Neural crest cell (in vitro differentiated cells): ENCODE data around the gene CD72. TPM values are rescaled to one million over a fixed set of nuclear protein-coding genes. Genes with fewer than 3 reads are reported as not detected.
"Not testable (repeated sequence)": the region's sequence is repeated elsewhere in the genome, so short reads cannot be mapped to it uniquely, and the experiment has no call there.

ENCODE experiments used
- DNase-seq: peaks from one replicate; pipeline ENCODE4 v3.0.0; 2021; ENCODE audit warnings: low read depth, mixed read lengths, low spot score
- H3K27ac Mint-ChIP-seq: one replicate; pipeline ENCODE4 v1.8.0; 2021; ENCODE audit warnings: mild to moderate bottlenecking, mixed read lengths; ENCODE audit not compliant: unreplicated experiment
- H3K27me3 Mint-ChIP-seq: 2 replicates; pipeline ENCODE4 v1.8.0; 2021; ENCODE audit warnings: low read depth, mild to moderate bottlenecking, mixed read lengths
- H3K36me3 Mint-ChIP-seq: 2 replicates; pipeline ENCODE4 v1.8.0; 2021; ENCODE audit warnings: low read depth, mild to moderate bottlenecking, mixed read lengths
- H3K4me1 Mint-ChIP-seq: 2 replicates; pipeline ENCODE4 v1.8.0; 2021; ENCODE audit warnings: mixed read lengths
- H3K4me3 Mint-ChIP-seq: one replicate; pipeline ENCODE4 v1.8.0; 2021; ENCODE audit warnings: mild to moderate bottlenecking, mixed read lengths
- H3K9me3 Mint-ChIP-seq: 2 replicates; pipeline ENCODE4 v1.8.0; 2021; ENCODE audit warnings: mixed read lengths
- total RNA-seq: library from RNA; stranded (reverse); gene quantifications from 2 replicates; pipeline ENCODE4 v1.2.1, GENCODE V29; 2021
- TF ChIP-seq, protein P1 (sequence below): fragments of 200-600 bp; sonication (generic); conservative IDR thresholded peaks from 2 replicates; pipeline ENCODE4 v1.5.0; 2021; ENCODE audit warnings: antibody characterized with exemption, mild to moderate bottlenecking

Gene CD72
- total RNA-seq, 1 donor from 2014 or later: 1.4 TPM

GRCh38 chr9:35636877-35637246 is 18.6 kb upstream of the CD72 start:
- H3K4me1 Mint-ChIP-seq, H3K27ac Mint-ChIP-seq, H3K4me3 Mint-ChIP-seq, DNase-seq, H3K27me3 Mint-ChIP-seq, H3K9me3 Mint-ChIP-seq: not testable (repeated sequence)
- H3K36me3 Mint-ChIP-seq: peaks cover 12% of the 10 kb centered on the region

- TF ChIP-seq, protein P1, sequence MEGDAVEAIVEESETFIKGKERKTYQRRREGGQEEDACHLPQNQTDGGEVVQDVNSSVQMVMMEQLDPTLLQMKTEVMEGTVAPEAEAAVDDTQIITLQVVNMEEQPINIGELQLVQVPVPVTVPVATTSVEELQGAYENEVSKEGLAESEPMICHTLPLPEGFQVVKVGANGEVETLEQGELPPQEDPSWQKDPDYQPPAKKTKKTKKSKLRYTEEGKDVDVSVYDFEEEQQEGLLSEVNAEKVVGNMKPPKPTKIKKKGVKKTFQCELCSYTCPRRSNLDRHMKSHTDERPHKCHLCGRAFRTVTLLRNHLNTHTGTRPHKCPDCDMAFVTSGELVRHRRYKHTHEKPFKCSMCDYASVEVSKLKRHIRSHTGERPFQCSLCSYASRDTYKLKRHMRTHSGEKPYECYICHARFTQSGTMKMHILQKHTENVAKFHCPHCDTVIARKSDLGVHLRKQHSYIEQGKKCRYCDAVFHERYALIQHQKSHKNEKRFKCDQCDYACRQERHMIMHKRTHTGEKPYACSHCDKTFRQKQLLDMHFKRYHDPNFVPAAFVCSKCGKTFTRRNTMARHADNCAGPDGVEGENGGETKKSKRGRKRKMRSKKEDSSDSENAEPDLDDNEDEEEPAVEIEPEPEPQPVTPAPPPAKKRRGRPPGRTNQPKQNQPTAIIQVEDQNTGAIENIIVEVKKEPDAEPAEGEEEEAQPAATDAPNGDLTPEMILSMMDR: no peak
- Mint-ChIP-seq H3K4me3 (no peak overlapping the region), H3K27me3 (peaks cover 2% of the 10 kb centered on the region), H3K36me3 (peaks cover 7% of the 10 kb centered on the region), H3K4me1 (no peaks in the 10 kb centered on the region), H3K27ac (no peak overlapping the region), H3K9me3 (no peaks in the 10 kb centered on the region)
- no peak for DNase-seq
Measured at GRCh38 chr9:35636135-35636876, 18.1 kb upstream of the CD72 start.

DNA sequence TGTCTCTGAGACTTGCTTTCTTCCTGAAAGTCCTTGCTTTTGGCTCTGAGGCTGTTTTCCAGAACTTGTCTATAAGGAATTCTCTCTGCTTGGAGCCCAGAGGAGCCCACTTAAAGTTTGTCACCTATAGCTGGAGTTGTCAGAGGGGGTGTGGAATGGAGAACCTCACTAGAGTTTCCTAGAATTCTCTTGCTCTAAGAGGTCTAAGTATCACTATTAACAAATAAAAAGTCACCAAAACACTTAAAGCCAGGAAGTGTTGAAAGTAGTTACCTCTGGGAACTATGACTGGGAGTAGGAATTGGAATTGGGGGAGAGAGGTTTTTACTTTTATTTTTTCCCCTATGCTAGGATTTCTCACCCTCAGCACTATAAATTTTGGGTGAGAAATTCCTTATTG is 17.5 kb upstream of the CD72 start:
- TF ChIP-seq, protein P1: no peak
- H3K27ac Mint-ChIP-seq: no peak overlapping the region
- no peak overlapping the region for H3K4me3 Mint-ChIP-seq
- H3K9me3 Mint-ChIP-seq: no peaks in the 10 kb centered on the region
- H3K4me1 Mint-ChIP-seq: no peaks in the 10 kb centered on the region
- H3K27me3 Mint-ChIP-seq: peaks cover 2% of the 10 kb centered on the region
- DNase-seq: no peak
- peaks cover 4% of the 10 kb centered on the region for H3K36me3 Mint-ChIP-seq

GRCh38 chr9:35629597-35629996 is 11.4 kb upstream of the CD72 start:
- TF ChIP-seq, protein P1: no peak
- no peak overlapping the region for H3K4me3 Mint-ChIP-seq
- no peaks in the 10 kb centered on the region for H3K27me3 Mint-ChIP-seq
- H3K36me3 Mint-ChIP-seq: no peaks in the 10 kb centered on the region
- H3K27ac Mint-ChIP-seq: no peak overlapping the region
- DNase-seq: no peak
- no peaks in the 10 kb centered on the region for H3K9me3 Mint-ChIP-seq
- H3K4me1 Mint-ChIP-seq: no peaks in the 10 kb centered on the region

GRCh38 chr9:35628389-35628991 is 10.3 kb upstream of the CD72 start:
- Mint-ChIP-seq H3K27ac (no peak overlapping the region), H3K4me3 (no peak overlapping the region), H3K9me3 (no peaks in the 10 kb centered on the region), H3K36me3 (no peaks in the 10 kb centered on the region), H3K4me1 (no peaks in the 10 kb centered on the region), H3K27me3 (no peaks in the 10 kb centered on the region)
- TF ChIP-seq, protein P1: no peak
- no peak for DNase-seq

DNA sequence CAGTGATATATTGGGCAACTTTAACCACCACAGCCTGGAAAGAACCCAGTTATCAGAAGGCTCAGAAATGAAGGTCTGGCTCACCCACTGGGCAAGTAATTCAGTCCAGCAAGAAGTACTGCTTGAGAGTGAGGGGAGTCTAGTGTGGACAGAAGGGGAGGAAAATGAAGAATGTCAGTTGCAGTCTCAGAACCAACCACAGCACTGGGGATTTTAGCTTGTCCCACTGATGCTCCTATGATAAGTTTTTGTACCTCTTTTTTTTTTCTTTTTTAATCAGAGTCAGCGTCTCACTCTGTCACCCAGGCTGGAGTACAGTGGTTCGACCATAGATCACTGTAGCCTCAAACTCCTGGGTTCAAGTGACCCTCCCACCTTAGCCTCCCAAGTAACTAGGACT is 9.4 kb upstream of the CD72 start:
- no peaks in the 10 kb centered on the region for H3K27me3 Mint-ChIP-seq
- no peak overlapping the region for H3K4me3 Mint-ChIP-seq
- H3K4me1 Mint-ChIP-seq: no peaks in the 10 kb centered on the region
- H3K9me3 Mint-ChIP-seq: no peaks in the 10 kb centered on the region
- no peak overlapping the region for H3K27ac Mint-ChIP-seq
- DNase-seq: no peak
- TF ChIP-seq, protein P1: no peak
- H3K36me3 Mint-ChIP-seq: no peaks in the 10 kb centered on the region
